Psoas muscle (tissue), 8 donors: Measurements from ENCODE around the gene GRM5. TPM values are rescaled to one million over a fixed set of nuclear protein-coding genes. Genes with fewer than 3 reads are reported as not detected.

Source experiments
- ATAC-seq, 4 donors: fragments of 200-7000 bp; cut with Tn5 transposase; one replicate each; pipeline ENCODE4 v1.9.1; 2020; ENCODE audit warnings: moderate library complexity in 3 of 4, mild to moderate bottlenecking in 2 of 4
- DNase-seq, 2 donors: peaks; one replicate each; pipeline ENCODE4 v3.0.0-alpha.2; 2020
- H3K27ac ChIP-seq: fragments of 200-600 bp; one replicate; pipeline ENCODE4 v1.8.0; 2022
- H3K27me3 ChIP-seq, 3 donors: fragments of 200-600 bp in 1 of 3; one replicate each; pipeline versions ENCODE4 v1.6.1 to v1.8.0; 2013 to 2022; ENCODE audit warnings: low read length in 2 of 3, mild to moderate bottlenecking in 2 of 3, moderate library complexity in 1 of 3; ENCODE audit not compliant: insufficient read depth in 3 of 3
- H3K36me3 ChIP-seq, 2 donors: fragments of 200-600 bp in 1 of 2; one replicate each; pipeline versions ENCODE4 v1.6.1 to v1.8.0; 2013 to 2022; ENCODE audit warnings: low read depth in 1 of 2, mild to moderate bottlenecking in 1 of 2, moderate library complexity in 1 of 2; ENCODE audit not compliant: insufficient read depth in 1 of 2
- H3K4me1 ChIP-seq: fragments of 200-600 bp; one replicate; pipeline ENCODE4 v1.8.0; 2022
- H3K4me3 ChIP-seq: fragments of 200-600 bp; one replicate; pipeline ENCODE4 v1.8.0; 2022; ENCODE audit warnings: mild to moderate bottlenecking
- H3K9me3 ChIP-seq: fragments of 200-600 bp; one replicate; pipeline ENCODE4 v1.8.0; 2022
- CTCF ChIP-seq: fragments of 200-600 bp; IDR thresholded peaks from one replicate; pipeline ENCODE4 v1.8.0; 2022; ENCODE audit warnings: antibody characterized with exemption
- WGBS, 3 donors: extraction: QIAGEN DNeasy Blood & Tissue Kit; methylation state at CpG; one replicate each; pipeline versions ENCODE4 v1.1.6 to v1.1.7; 2013; 5-methylcytosine and 5-hydroxymethylcytosine counted together
- intact Hi-C, 2 donors: fragments of 100-400 bp; cut with DNase I; formaldehyde crosslinking; loops; one replicate each; pipeline versions ENCODE4 v1.11.0 to v1.14.2; 2022
- polyA plus RNA-seq, 3 donors: library from polyadenylated mRNA; stranded (reverse); fragments of 200-250 nt; gene quantifications; one replicate each; pipeline ENCODE4 v1.2.3, GENCODE V29; 2013
- total RNA-seq, 4 donors: library from RNA; stranded (reverse); fragmentation: NEBNext Ultra II Directional in 2 of 4; extraction: Animal tissue kit (Norgen Biotek cat#: 25700) in 2 of 4; gene quantifications; one replicate each; pipeline versions ENCODE4 v1.2.1 to v1.2.4, GENCODE V29; 2021 to 2023
- donor health status: healthy with polysubstance abuse.
- donor health status: DM: no; HTN: no; CAD: no; lungs with moderate emphysema.
- donor health status: Bipolar disorder and iron deficiency.
- donor health status: healthy.
- donor health status: DM: yes; HTN: yes; CAD: no.
- donor health status: DM: no; HTN: no; CAD: no.
- donor health status: DM: no; HTN: no; CAD: no.
- donor health status: DM: yes; HTN: yes; CAD: no.

The GRM5 gene
- total and polyA plus RNA-seq, 7 donors, result under 0.01 TPM; not detected in 6

- no peak for TF ChIP-seq CTCF
- WGBS, 3 donors, result 56 to 59% (median 58%) methylated on average over 2 of the region's 2 CpGs
- H3K27ac ChIP-seq, result no peak overlapping the region
- H3K4me3 ChIP-seq, result no peak overlapping the region
- DNase-seq (no peak), ATAC-seq (no peak)
- H3K4me1 ChIP-seq, result no peaks in the 10 kb centered on the region
- H3K27me3 ChIP-seq, result no peaks in the 10 kb centered on the region
- intact Hi-C loops, result no loop called here
- no peaks in the 10 kb centered on the region for H3K9me3 ChIP-seq
- H3K36me3 ChIP-seq, result no peaks in the 10 kb centered on the region
These were observed 564.2 kb downstream of the GRM5 start for GRCh38 chr11:88501541-88501940.

- H3K9me3 ChIP-seq, result no peaks in the 10 kb centered on the region
- intact Hi-C loops, result no loop called here
- ATAC-seq, result no peak
- H3K4me3 ChIP-seq, result no peak overlapping the region
- 96 to 100% (median 98%) methylated on average over 2 of the region's 2 CpGs for WGBS, 3 donors
- H3K27me3 ChIP-seq, result no peaks in the 10 kb centered on the region
- no peak overlapping the region for H3K27ac ChIP-seq
- H3K4me1 ChIP-seq, result no peaks in the 10 kb centered on the region
- no peaks in the 10 kb centered on the region for H3K36me3 ChIP-seq
- no peak for TF ChIP-seq CTCF
- DNase-seq, result no peak
These were observed 569.9 kb downstream of the GRM5 start for GRCh38 chr11:88495836-88496235.

- no peak for DNase-seq
- no peak for TF ChIP-seq CTCF
- no peak for ATAC-seq
These were observed 570.9 kb downstream of the GRM5 start for GRCh38 chr11:88494848-88495247.

GRCh38 chr11:88491674-88492073 is 574.1 kb downstream of the GRM5 start:
- no peak overlapping the region for H3K4me3 ChIP-seq
- H3K36me3 ChIP-seq, result no peaks in the 10 kb centered on the region
- no peaks in the 10 kb centered on the region for H3K9me3 ChIP-seq
- H3K27me3 ChIP-seq, result no peaks in the 10 kb centered on the region
- no peak for TF ChIP-seq CTCF
- no peak overlapping the region for H3K27ac ChIP-seq
- DNase-seq (no peak), ATAC-seq (peak in 1 of 4 donors; percentile 32)
- no peaks in the 10 kb centered on the region for H3K4me1 ChIP-seq
- intact Hi-C loops, result no loop called here

More at GRCh38 chr11:88494848-88495247, 570.9 kb downstream of the GRM5 start:
- no peaks in the 10 kb centered on the region for H3K36me3 ChIP-seq
- no peaks in the 10 kb centered on the region for H3K9me3 ChIP-seq
- H3K27me3 ChIP-seq, result no peaks in the 10 kb centered on the region
- no peak overlapping the region for H3K27ac ChIP-seq
- intact Hi-C loops, result no loop called here
- 97 to 100% (median 100%) methylated on average over 2 of the region's 2 CpGs for WGBS, 3 donors
- no peak overlapping the region for H3K4me3 ChIP-seq
- H3K4me1 ChIP-seq, result no peaks in the 10 kb centered on the region

GRCh38 chr11:88489030-88489429 is 576.8 kb downstream of the GRM5 start:
- TF ChIP-seq CTCF, result no peak
- H3K27ac ChIP-seq, result no peak overlapping the region
- ATAC-seq, result no peak
- no peaks in the 10 kb centered on the region for H3K9me3 ChIP-seq
- no peaks in the 10 kb centered on the region for H3K4me1 ChIP-seq
- intact Hi-C loops, result no loop called here
- H3K36me3 ChIP-seq, result no peaks in the 10 kb centered on the region
- WGBS, 3 donors, result 88 to 96% (median 88%) methylated on average over 2 of the region's 2 CpGs
- no peak overlapping the region for H3K4me3 ChIP-seq
- no peak for DNase-seq
- H3K27me3 ChIP-seq, result no peaks in the 10 kb centered on the region
